SK-N-MC (cell line): ENCODE data around the gene KCNS1.

Experiments used
- DNase-seq: peaks from one replicate; pipeline ENCODE4 v3.0.0-alpha.2; 2011; ENCODE audit warnings: low read depth, low spot score
- H3K27ac ChIP-seq: fragments of 200-600 bp; sonication (generic); 2 replicates; pipeline ENCODE4 v1.5.1; 2016; ENCODE audit warnings: mixed run types
- H3K36me3 ChIP-seq: fragments of 200-600 bp; sonication (generic); 2 replicates; pipeline ENCODE4 v1.6.1; 2017; ENCODE audit warnings: antibody characterized with exemption, low read length, mixed read lengths; ENCODE audit not compliant: insufficient read depth
- H3K4me3 ChIP-seq: fragments of 200-600 bp; sonication (generic); 2 replicates; pipeline ENCODE4 v1.5.1; 2016
- H3K9ac ChIP-seq: fragments of 200-600 bp; sonication (generic); 2 replicates; pipeline ENCODE4 v1.8.0; 2017; ENCODE audit warnings: mixed run types, mixed read lengths; ENCODE audit not compliant: insufficient read length
- H3K9me3 ChIP-seq: fragments of 200-600 bp; sonication (generic); 2 replicates; pipeline ENCODE4 v1.6.1; 2017; ENCODE audit warnings: low read depth, mild to moderate bottlenecking, antibody characterized with exemption, low read length, moderate library complexity, mixed read lengths
- EZH2 ChIP-seq: fragments of 200-600 bp; sonication (generic); IDR thresholded peaks from one replicate; pipeline ENCODE4 v1.6.1; 2017; ENCODE audit warnings: antibody characterized with exemption
- FOXP2 ChIP-seq: optimal IDR thresholded peaks from 2 replicates; pipeline ENCODE3; 2011; ENCODE audit warnings: mild to moderate bottlenecking, moderate library complexity; ENCODE audit not compliant: insufficient read depth; ENCODE audit errors: extremely low read length, control extremely low read depth
- POLR2AphosphoS5 ChIP-seq: IDR thresholded peaks from 2 replicates; pipeline ENCODE4 v1.6.1; 2012; ENCODE audit warnings: mild to moderate bottlenecking, low read depth, low read length, borderline replicate concordance

KCNS1 gene

GRCh38 chr20:45090481-45090880, 10.4 kb downstream of the KCNS1 start:
- H3K9ac ChIP-seq = no peak overlapping the region
- TF ChIP-seq POLR2AphosphoS5 = no peak
- TF ChIP-seq EZH2 = no peak
- no peak for TF ChIP-seq FOXP2
- no peak overlapping the region for H3K27ac ChIP-seq
- no peak for DNase-seq
- H3K9me3 ChIP-seq = no peaks in the 10 kb centered on the region
- H3K4me3 ChIP-seq = no peak overlapping the region
- H3K36me3 ChIP-seq = no peaks in the 10 kb centered on the region

- Histone ChIP-seq H3K36me3 (no peaks in the 10 kb centered on the region), H3K4me3 (no peak overlapping the region), H3K27ac (no peak overlapping the region), H3K9ac (no peak overlapping the region), H3K9me3 (no peaks in the 10 kb centered on the region)
- TF ChIP-seq POLR2AphosphoS5 (no peak), EZH2 (no peak), FOXP2 (no peak)
- no peak for DNase-seq
Observed at GRCh38 chr20:45088247-45088646, 12.7 kb downstream of the KCNS1 start.

DNA sequence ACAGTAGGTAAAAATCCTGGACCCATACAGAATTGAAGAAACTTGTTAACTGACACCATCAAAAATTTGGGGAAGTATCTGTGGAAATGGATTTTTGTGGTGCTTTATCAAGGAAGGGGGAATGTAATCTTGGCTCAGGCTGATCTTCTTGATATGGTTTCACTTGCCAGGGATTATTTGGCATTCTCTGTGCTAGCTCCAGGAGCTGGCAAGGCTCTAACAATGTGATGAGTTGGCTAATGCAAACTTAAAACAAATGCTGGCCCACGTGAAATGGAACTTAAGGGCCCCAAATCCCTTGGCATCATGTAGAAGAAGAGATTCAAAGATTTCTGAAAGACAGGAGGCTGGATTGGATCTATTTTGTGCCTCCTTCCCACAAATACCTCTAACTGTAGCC, 13.1 kb downstream of the KCNS1 start:
- no peak for DNase-seq
- Histone ChIP-seq H3K27ac (no peak overlapping the region), H3K9ac (no peak overlapping the region), H3K9me3 (no peaks in the 10 kb centered on the region), H3K4me3 (no peak overlapping the region), H3K36me3 (no peaks in the 10 kb centered on the region; the same call in 1 of the 2 replicates)
- no peak for TF ChIP-seq POLR2AphosphoS5
- TF ChIP-seq EZH2 = no peak
- TF ChIP-seq FOXP2 = no peak

- no peak for DNase-seq
- Histone ChIP-seq H3K27ac (no peak overlapping the region), H3K9ac (no peak overlapping the region), H3K36me3 (no peaks in the 10 kb centered on the region; the same call in 1 of the 2 replicates), H3K9me3 (no peaks in the 10 kb centered on the region), H3K4me3 (no peak overlapping the region)
- TF ChIP-seq FOXP2 (no peak), EZH2 (no peak), POLR2AphosphoS5 (no peak)
Observed at GRCh38 chr20:45087097-45087790, 13.7 kb downstream of the KCNS1 start.

DNA sequence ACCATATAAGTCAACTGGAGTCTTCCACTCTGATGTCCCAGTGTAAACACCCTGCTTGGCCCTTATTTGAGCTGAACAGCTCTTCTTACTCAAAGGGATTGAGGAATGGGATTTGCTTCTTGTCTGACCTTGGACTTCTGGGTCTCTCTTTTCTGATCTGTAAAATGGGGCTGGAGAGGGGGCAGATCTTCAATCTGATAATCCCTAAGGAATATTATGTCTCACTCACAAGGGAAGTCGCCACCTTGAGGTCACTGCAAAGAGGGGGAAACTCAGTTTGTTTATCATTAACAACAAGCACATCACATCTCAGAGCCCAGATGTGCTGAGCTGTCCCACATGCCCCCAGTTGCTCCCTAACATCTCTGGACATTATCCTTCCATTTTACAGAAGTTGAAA, 15.1 kb downstream of the KCNS1 start:
- TF ChIP-seq EZH2 (no peak), POLR2AphosphoS5 (no peak), FOXP2 (no peak)
- Histone ChIP-seq H3K9ac (no peak overlapping the region), H3K9me3 (no peaks in the 10 kb centered on the region), H3K36me3 (peaks cover under 1% of the 10 kb centered on the region), H3K27ac (no peak overlapping the region), H3K4me3 (no peak overlapping the region)
- no peak for DNase-seq

DNA sequence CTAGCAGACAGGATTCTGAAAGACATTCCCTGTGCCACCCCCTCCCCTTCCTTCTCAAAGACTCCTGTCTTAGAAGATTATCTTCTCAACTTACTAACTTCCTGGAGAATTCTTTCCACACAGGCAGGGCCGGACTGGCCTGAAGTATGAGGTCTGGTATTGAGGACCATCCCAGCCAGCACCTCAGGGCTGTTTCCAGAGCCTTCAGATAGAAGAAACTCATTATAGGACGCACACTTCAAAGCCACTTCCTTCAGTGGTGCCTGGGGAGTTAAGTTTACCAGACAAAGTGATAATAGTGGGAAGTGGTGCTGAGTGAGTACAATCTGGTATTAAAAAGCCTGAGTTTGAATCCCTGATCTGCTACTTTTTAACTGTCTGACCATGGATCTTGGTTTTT, 15.6 kb downstream of the KCNS1 start:
- H3K9ac ChIP-seq = no peak overlapping the region
- no peak for TF ChIP-seq POLR2AphosphoS5
- no peak for TF ChIP-seq FOXP2
- TF ChIP-seq EZH2 = no peak
- DNase-seq = no peak
- H3K9me3 ChIP-seq = no peaks in the 10 kb centered on the region
- no peak overlapping the region for H3K27ac ChIP-seq
- H3K4me3 ChIP-seq = no peak overlapping the region
- H3K36me3 ChIP-seq = peaks cover 4% of the 10 kb centered on the region

- H3K9me3 ChIP-seq = no peaks in the 10 kb centered on the region
- peaks cover 4% of the 10 kb centered on the region for H3K36me3 ChIP-seq
- H3K4me3 ChIP-seq = no peak overlapping the region
- no peak overlapping the region for H3K9ac ChIP-seq
- no peak for TF ChIP-seq FOXP2
- TF ChIP-seq POLR2AphosphoS5 = no peak
- no peak for TF ChIP-seq EZH2
- no peak for DNase-seq
- no peak overlapping the region for H3K27ac ChIP-seq
Observed at GRCh38 chr20:45083127-45083526, 17.8 kb downstream of the KCNS1 start.

DNA sequence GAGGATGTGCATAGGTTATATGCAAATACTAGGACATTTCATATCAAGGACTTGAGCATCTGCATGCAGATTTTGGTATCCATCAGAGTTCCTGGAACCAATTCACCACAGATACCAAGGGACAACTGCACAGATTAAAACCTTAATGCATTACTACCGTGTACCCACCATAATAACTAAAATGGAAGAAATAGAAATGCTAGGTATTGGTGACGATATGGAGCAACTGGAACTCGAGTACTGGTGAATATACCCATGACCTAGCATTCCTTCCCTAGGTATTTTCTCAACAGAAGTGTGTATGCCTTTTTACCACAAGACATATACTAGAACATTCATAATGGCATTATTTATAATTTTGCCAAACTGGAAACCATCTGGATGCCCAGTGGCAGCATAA, 18.5 kb downstream of the KCNS1 start:
- TF ChIP-seq POLR2AphosphoS5 (no peak), FOXP2 (no peak), EZH2 (no peak)
- H3K9ac ChIP-seq = no peak overlapping the region
- no peak overlapping the region for H3K4me3 ChIP-seq
- no peak overlapping the region for H3K27ac ChIP-seq
- H3K9me3 ChIP-seq = no peaks in the 10 kb centered on the region
- no peak for DNase-seq
- peaks cover 4% of the 10 kb centered on the region for H3K36me3 ChIP-seq

DNA sequence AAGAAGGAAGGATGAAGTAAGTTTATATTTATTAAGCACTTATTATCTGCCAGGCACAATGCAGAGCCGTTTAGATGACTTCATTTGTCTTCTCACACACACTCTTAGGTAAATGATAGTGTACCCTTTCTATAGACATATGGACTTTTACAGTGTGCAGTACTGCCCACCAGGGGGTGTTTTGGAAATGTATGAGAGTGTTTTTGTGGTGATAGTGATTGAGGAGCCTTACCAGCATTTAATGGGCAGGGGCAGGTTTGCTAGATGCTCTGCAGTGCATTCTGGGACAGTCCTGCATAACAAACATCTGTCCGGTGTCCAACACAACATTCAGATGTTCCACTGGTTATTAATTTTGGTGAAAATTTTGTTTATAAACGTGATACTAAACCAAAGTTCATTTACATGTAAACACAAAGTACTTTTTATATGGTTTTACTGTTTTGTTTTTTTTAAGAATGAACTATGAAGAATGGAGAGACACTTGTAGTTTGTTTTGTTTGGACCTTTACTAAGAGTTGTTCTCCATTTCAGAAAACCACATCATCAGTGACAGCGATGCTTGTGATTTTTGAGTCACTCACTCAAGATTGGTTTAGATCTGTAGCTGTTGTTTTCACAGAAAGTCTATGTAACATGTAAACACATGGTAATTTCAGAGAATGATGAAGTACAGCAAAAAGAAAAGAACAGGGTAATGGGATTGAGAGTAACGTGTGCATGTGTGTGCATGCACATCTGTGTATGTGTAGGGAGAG, 19.9 kb downstream of the KCNS1 start:
- Histone ChIP-seq H3K36me3 (peaks cover 4% of the 10 kb centered on the region), H3K9ac (no peak overlapping the region), H3K27ac (no peak overlapping the region), H3K4me3 (no peak overlapping the region), H3K9me3 (no peaks in the 10 kb centered on the region)
- TF ChIP-seq EZH2 (no peak), POLR2AphosphoS5 (no peak), FOXP2 (no peak)
- DNase-seq = no peak
